HG03039 (cell line): ENCODE results near the gene NADSYN1.
A peak's percentile ranks its signal among the peaks of the same experiment; 100 is the strongest.
"Not testable (repeated sequence)": the region's sequence is repeated elsewhere in the genome, so short reads cannot be mapped to it uniquely, and the experiment has no call there.

Source experiments
- ATAC-seq: cut with Tn5 transposase; IDR thresholded peaks from one replicate; pipeline ENCODE4 v1.9.1; 2021; ENCODE audit warnings: mild to moderate bottlenecking, moderate library complexity; ENCODE audit not compliant: unreplicated experiment

The NADSYN1 gene

DNA sequence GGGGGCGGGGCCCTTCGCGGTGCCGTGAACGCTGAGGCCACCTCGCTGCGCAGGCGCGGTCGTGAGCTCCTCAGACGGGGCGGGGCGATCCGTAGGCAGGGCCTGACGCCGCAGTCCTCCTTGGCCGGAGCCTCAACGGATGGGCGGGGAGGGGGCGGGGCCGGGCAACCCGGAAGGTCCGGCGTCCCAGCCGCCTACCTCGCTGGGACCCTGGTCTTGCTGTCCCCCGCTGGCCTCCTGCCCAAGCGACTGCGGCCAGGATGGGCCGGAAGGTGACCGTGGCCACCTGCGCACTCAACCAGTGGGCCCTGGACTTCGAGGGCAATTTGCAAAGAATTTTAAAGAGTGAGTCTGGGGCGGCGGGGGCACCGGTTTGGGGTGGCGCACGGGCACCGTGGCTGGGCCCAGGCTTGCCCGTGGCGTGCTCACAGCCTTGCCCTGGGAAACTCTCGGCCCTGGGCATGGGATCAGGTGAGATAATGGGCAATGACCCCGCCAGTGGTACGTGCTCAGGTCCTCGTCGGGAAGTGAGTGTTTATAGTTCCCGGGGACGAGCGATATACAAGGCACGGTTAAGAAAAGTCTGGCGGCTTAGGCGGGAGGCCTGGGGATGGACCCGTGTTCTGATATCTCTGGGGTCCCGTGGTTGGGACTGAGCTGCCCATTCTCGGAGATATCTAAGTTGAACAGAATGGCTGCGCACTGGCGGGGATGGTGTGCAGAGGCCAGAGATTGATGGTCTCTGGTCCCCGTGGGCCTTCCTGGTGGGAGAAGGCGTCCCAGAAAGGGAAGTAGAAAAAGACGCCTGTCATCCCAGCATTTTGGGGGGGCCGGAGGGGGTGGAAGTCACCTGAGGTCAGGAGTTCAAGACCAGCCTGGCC is at the start of gene NADSYN1:
NADSYN1 (plus strand) TSS at position 167 of the 881 bp plus-strand sequence; CDS start at position 261, 94 bp downstream.
- peak; percentile 42 for ATAC-seq

DNA sequence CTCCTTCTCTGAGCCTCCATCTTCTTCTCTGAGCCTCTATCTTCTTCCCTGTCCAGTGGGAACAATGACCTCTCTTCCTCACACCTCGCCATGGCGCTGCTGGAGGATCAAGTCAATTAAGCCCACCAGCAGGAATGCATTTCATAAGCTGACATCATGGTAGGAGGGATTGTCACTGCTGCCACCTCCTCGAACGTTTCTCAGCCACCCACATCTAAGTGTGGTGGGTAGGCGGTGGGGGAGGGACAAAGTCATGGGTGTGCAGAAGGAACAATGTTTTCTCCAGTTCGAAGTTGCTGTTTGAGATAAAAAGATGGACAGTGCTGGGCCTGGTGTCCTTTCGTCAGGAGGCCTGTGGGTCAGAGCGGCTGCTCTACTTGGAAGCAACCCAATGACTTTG is 48.8 kb upstream of the NADSYN1 start:
- no peak for ATAC-seq

DNA sequence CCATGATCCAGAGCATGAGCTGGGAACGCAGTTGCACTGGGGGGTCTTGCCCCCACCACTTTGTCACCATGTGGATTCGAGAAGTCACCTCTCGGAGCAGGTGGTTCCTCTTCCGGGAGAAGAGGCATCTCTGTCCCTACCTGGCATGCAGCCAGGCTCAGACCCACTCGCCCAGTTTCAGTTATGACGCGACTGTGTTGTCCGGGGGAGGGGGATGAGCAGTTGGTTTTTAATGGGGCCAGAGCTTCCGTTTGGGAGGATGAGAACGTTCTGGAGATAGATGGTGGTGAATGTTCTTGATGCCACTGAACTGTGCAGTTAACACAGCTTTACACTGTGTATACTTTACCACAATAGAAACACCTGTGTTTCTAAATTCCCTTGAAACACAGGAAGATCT is 46.3 kb upstream of the NADSYN1 start:
- no peak for ATAC-seq

DNA sequence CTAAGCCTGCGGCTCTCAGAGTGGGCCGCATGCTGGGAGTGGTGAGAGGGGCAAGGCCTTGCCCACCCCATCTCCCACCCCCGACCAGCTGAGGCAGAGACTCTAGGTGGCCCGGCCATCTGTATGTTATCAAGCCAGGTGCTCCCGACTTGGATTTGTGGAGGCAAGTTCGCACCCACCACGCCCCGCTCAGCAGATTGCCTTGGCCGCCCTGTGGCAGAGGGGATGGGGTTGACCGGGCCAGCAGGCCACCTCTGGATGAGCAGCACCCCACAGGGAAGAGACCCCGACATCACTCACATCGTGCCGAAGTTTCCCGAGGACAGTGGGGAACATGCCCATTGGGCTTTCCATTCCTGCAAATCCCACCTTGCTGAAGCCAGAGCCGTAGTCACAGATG is 45.6 kb upstream of the NADSYN1 start:
- no peak for ATAC-seq

DNA sequence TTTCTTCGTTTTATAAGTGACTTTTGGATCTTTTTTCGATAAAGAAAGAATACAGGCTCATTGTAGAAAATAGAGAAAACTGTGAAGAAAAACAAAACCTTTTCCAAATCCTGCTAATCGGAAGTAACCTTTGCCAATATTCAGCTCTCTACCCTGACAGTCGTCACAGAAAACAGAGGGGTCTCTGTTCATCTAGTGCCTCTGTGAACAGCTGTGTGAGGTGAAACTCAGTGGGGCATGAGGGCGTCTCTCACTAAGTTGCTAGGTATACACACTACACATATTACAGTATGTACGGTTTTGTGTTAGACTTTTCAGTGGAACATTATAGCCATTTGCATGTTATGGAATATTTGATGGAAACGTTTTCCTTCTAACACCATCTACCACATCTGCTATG is 44.2 kb upstream of the NADSYN1 start:
- ATAC-seq: no peak

DNA sequence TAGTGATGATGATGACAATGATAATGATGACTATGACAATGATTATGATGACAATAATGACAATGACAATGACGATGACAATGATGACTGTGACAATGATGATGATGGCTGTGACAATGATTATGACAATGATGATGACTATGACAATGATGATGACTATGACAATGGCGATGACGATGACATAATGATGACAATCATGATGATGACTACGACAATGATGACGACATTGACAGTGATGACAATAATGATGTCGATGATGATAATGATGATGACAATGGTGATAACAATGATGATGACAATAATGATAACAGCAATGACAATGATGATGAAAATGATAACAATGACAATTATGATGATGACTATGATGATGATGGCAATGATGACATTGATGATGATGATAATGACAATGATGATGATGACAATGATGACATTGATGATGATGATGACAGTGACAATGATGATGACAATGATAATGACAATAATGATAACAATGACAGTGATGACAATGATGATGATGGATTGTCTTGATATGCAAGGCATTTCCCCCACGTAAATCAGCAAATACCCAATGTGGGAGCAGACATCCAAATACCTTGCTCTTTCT is 42.5 kb upstream of the NADSYN1 start:
- no peak for ATAC-seq

DNA sequence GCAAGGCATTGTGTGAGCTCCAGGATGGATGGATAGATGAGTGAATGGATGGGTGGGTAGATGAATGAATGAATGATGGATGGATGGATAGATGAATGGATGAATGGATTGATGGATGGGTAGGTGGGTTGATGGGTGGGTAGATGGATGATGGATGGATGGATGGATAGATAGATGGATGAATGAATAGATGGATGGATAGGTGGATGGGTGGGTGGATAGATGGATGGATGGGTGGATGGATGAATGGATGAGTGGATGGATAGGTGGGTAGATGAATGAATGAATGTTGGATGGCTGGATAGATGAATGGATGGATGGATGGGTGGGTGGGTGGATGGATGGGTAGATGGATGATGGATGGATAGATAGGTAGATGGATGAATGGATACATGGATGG is 38.4 kb upstream of the NADSYN1 start:
- no peak for ATAC-seq

DNA sequence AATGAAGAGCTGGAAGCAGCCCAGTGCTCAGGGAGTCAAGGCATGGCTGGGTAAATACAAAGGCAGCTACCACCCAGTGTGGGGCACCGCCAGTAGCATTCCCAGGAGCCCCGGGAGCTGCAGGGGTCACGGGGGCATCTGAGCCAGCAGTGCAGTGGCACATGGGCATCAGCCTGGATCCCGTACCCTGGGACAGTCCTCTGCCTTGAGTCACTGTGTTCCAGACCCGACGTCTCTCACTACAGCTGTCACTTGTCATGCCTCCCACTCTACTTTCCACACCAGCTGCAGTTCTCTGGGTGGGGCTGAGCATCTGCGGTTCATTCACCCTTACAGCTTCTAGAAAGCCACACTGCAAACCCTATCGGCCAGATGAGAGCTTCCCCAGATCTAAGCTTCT is 34.4 kb upstream of the NADSYN1 start:
- no peak for ATAC-seq

DNA sequence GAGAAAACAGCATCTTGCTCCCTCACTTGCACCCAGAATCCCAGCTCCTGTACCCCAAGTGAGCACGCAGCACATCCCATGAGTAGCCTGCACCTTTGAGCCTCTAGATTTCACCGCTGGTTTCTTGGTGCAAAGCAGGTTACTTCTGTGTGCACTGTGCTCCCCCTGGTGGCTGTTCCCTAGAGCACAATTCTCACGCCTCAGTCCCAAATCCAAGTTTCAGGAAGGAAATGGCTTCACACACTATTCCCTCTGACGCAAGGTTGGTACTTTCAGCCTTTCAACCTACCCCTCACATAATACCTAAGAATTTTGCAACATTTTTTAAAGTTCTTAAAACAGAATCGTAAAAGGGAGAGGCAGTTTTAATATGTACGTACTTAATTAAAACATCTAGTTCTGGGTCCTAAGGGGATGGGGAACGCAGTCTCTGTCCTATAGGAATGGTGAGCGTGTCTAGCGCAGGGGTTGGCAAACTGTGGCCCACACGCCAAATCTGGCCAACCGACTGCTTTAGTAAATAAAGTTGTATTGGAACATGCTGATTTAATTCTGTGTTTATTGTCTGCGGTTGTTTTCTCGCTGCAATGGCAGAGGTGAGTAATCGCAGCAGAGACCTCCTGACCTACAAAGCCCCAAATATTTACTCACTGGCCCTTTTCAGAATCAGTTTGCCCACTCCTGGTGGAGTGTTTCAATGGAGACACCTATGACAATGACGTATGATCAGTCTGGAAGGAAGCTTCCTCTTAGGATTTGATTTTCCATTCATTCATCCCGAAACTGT is 32.4 kb upstream of the NADSYN1 start:
- ATAC-seq: no peak

DNA sequence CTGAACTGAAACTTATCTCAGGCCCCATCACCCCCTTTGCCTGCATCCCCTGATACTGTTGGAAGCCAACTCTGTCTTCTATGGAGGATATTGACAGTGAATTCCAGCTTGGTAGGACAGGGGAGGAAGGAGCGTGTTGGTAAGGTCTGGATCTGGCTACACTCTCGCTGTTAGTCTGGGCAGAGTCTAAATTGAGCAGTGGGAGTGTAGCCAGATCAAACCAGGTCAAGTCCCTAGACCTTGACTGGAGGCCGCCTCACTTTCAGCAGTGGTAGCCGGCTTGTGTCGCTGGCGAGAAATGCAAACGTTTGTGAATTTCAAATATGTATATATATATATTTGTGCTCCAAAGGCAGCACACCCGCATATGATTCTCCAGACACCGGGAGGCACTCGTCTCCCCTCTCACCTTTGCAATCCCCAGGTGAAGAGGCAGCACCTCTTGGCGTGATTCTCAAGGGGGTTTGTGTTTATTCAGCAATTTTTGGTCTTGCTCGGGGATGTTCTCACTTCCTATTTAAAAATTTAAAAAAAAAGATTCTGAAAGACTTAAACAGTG is 31.5 kb upstream of the NADSYN1 start:
- no peak for ATAC-seq

DNA sequence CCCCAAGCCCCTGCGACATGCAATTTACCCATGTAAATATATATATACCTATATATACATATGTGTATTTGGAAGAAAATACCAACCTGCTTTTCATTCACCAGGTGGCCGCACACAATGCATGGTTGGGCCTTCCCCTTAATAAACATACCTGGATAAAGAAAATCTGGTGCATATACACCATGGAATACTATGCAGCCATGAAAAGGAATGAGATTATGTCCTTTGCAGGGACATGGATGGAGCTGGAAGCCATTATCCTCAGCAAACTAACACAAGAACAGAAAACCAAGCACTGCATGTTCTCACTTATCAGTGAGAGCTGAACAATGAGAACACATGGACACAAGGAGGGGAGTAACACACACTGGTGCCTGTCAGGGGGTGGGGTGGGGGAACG is 30.7 kb upstream of the NADSYN1 start:
- not testable (repeated sequence) for ATAC-seq

DNA sequence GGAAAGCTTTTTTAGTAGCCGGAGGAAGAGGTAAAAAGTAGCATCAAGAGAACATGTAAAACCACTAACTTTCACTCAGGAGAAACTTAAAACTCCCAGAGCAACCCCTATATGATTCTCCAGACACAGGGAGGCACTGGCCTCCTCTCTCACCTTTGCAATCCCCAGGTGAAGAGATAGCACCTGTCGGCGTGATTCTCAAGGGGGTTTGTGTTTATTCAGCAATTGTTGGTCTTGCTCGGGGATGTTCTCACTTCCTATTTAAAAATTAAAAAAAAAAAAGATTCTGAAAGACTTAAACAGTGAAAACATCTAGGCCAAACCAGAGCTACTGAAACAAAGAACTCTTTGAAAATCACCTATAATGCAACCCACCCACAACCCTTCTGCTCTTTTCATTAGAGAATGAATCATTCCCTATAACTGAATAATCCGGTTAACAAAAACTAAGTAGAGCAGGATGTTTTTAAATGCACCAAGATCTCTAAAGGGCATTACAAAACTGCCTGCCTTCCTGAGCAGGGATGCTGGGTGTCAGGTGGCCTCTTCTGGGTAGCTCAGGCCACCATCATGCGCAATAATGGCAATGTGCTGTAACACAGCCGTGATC is 29.7 kb upstream of the NADSYN1 start:
- no peak for ATAC-seq

DNA sequence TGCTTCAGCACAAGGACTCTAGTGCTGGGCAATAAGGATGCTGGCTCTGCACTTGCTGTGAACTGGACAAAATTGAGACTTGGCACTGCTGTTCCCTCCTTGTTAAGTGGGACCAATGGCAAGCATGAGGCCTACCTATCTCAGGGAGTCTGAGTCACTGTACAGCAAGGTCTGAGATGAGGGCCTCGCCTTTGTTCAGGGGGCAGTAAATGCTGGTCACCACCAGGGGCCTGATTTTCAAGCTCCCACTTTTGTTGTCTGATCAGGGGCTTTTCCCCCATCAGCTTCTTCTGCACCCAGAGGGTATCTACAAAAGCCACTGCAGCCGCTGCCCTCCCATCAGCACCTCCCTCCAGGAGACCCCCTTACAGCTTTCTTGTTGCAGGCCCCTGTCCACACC is 27.6 kb upstream of the NADSYN1 start:
- no peak for ATAC-seq

DNA sequence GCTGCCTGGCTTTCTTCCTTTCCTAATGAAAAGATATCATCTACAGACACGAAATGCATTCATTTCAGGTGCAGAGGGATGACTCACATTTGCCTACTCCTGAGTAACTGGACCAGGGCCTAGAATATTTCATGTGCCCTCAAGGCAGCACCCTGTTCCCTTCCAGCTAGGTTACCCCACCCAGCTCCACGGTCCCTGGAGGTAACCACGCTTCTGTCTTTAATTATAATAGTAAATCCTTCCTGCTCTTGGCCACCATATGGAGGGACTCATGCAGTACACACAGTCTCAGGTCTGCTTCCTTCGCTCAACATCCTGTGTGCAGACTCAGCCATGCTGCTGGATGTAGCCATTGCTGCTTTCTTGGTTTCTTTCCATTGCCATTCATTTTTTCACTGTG is 27.1 kb upstream of the NADSYN1 start:
- ATAC-seq: no peak

DNA sequence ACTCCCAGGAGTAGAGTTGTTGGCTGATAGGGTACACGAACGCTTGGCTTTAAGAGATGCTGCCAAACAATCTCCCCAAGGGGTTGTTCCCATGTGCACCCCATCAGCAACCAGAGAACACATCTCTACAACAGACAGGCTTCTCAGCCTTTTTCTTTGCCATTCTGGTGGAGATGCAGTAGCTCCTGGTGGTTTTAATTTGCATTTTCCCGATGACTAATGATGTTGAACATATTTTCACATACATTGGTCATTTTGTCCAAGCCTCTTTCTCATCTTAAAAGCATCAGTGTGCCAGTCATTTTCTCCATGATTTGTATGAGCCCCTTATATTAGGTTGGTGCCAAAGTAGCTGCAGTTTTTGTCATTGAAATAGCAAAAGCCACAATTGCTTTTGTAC is 26.6 kb upstream of the NADSYN1 start:
- ATAC-seq: no peak

DNA sequence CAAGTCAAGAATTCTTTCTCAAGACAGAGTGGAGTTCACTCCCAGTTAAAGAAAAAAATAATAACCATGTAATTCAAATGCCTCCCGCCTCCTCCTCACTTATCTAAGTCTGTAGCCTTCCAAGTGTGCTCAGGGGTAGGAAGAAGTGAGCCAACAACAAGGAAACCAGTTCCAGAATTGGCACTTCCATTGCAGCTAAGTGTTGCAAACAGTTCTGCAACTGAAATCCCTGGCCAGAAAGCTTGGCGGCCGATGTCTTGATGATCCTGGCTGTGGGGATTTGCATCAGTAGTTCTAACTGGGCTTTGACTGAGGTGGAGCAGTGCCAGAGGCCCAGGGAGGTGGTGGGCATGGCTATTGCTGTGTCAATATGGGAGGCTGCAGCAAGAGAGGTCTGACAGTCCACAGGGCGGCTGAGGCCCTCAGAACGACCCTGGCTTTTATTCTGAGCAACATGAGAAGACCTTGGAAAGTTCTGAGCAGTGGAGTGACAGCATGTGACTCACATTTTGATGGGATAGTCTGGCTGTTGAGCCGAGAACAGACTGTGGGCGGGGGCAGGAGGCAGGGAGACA is 24.1 kb upstream of the NADSYN1 start:
- ATAC-seq: no peak

DNA sequence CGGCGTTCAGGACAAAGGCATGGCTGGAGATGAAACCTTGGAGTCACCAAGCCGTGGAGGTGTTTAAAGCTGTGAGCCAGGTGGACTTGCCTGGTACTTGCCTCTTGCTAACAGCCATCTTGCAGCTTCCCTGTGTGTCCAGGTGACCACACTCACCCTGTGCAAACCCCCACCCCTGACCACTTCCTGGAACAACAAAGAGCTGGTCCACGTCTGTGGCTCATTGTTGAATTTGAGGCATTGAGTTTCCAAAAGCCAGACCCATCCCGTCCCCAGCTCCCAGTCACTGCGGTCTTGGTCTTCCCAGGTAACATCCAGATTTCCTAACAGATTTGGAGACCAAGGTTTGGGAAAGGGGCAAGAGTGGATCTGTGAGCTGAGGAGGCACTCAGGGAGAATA is 23.3 kb upstream of the NADSYN1 start:
- ATAC-seq: no peak

DNA sequence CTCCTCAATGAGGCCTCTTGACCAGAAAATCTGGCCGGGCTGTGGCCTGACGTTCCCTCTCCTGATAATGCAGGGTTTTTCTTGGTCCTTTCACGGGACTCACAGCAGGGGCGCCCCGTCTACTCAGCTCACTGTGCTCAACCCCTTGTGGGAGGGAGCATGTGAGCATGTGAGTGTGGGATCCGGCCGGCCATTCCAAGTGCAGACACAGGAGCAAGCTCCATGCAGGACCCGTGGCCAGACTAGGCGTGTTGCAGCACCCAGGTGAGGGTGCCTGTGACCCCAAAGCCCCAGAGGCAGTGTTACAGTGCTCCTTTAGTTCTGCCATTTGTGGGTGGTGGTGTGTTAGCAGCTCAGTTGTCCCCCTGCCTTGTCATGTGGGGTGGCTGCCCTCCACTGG is 22.8 kb upstream of the NADSYN1 start:
- ATAC-seq: no peak

DNA sequence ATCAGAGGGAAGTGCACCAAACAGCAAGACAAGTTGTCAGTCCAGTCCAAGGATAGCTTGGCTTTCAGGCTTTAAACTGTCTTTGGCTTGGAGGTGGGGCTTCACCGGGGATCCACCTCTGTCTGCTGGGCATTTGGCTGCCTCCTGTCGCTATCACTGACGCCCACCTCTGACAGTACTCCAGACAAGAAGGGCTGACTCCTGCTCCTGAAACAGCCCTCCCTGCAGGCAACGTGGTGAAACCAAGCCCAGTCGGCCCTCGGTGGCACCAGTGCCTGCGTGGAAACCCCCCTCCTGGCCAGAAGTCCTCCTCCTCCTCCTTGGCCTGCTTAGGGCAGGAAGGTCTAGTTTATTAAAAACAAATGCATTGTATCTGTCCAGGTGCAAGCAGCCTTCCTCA is 21.7 kb upstream of the NADSYN1 start:
- no peak for ATAC-seq

DNA sequence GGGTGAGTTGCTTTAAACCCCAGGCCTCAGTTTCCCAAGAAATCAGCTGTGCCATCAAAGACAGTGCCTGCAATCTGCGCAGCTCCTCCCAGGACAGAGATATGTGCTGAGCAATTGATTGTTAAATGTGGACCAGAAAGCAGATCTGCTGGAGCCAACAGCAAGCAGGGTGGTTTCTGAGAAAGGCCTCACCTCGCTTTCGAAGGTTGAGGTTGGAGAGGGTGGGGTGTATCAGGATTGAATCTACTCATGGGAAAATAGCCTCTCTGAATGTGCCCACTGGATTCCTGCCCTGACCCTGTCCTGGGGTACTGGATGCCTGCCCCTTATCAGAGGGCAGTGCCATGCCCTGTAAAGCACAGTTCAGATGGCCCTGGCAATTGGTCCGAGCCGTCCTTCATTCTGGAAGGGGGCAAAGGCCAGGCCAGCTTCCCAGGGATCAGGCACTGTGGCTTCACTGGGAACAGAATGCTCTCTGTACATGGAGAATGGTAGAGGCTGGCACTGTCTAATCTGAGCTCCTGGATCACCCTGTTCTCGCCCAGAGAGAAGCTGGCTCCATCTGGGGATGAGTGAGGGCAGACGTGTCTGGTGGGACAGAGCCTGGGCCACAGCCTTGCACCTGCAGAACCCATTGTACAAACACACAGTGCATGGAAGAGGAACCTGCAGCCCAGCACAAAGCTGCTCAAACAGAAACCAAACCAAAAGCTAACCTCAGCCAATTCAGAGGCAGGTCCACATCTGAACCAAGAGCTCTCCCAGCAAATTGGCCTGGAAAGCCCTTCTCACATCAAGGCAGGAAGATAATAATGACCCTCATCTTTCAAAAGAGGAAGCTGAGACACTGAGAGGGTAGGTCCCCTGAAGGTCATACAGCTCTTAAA is 20.0 kb upstream of the NADSYN1 start:
- no peak for ATAC-seq
